ENCODE measurements around the gene KSR2. TPM values are rescaled to one million over a fixed set of nuclear protein-coding genes. Genes with fewer than 3 reads are reported as not detected.
A peak's percentile ranks its signal among the peaks of the same experiment; 100 is the strongest.

Gene KSR2
- total RNA-seq, 1 experiment from 2014 or later = 1.3 TPM

DNA sequence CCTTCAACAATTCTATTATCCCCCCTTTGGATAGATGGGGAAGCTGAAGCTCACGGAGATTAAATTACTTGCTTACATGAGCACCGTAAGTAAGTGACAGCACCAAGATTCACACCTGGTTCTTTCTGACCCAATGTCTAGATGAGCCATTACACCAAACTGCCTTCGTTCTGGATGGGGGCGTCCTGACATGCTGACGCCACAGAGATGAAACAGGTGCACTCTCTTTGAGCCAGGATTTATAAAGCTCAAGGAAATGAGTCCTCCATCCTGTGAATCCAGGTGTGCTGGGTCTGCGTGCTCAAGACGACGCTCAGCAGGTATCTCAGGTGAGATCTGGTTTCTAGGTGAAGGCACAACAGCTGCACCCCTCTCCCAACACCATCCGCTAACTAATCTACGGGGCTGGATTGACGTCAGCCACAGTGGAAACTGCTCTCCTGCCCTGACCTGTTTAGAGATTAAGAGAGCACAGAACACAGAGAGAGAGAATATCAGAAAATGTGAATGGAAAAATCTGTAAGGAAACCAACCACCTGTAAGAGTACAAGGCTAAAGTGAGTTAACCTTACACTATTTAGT is 61.6 kb downstream of the KSR2 start:
- no peaks in the 10 kb centered on the region; the same call in 1 of the 2 replicates for H3K4me1 ChIP-seq (ENCODE audit: insufficient read depth, low read length)
- H2BK12ac ChIP-seq (ENCODE audit: insufficient read length, low read depth, low read length) = no peak overlapping the region
- no peak overlapping the region for H3K56ac ChIP-seq (ENCODE audit: insufficient read length, low read depth, low read length)
- peaks cover 0 to 3% of the 10 kb centered on the region in 2 experiments; a peak in 2 of 5 replicates for H3K9me3 Mint-ChIP-seq
- no peak overlapping the region for H3K4me3 Mint-ChIP-seq
- no peak overlapping the region for H2BK20ac ChIP-seq (ENCODE audit: low read depth, low read length, poor library complexity, severe bottlenecking)
- H2AFZ ChIP-seq (ENCODE audit: low read length) = no peak overlapping the region
- H3K14ac ChIP-seq (ENCODE audit: insufficient read depth, low read length) = no peak overlapping the region
- H3K27me3 Mint-ChIP-seq (ENCODE audit: low read depth) = no peaks in the 10 kb centered on the region; the same call in 1 of the 2 replicates
- H3K27ac ChIP-seq (ENCODE audit: insufficient read length, low read depth, low read length) = no peak overlapping the region
- no peaks in the 10 kb centered on the region for H3K79me1 ChIP-seq (ENCODE audit: insufficient read depth, low read depth, low read length, poor library complexity, severe bottlenecking)
- H3K27me3 ChIP-seq (ENCODE audit: insufficient read depth, low read length) = no peaks in the 10 kb centered on the region
- TF ChIP-seq, protein P1, sequence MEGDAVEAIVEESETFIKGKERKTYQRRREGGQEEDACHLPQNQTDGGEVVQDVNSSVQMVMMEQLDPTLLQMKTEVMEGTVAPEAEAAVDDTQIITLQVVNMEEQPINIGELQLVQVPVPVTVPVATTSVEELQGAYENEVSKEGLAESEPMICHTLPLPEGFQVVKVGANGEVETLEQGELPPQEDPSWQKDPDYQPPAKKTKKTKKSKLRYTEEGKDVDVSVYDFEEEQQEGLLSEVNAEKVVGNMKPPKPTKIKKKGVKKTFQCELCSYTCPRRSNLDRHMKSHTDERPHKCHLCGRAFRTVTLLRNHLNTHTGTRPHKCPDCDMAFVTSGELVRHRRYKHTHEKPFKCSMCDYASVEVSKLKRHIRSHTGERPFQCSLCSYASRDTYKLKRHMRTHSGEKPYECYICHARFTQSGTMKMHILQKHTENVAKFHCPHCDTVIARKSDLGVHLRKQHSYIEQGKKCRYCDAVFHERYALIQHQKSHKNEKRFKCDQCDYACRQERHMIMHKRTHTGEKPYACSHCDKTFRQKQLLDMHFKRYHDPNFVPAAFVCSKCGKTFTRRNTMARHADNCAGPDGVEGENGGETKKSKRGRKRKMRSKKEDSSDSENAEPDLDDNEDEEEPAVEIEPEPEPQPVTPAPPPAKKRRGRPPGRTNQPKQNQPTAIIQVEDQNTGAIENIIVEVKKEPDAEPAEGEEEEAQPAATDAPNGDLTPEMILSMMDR (conservative IDR thresholded peaks at IDR 0.05) = peak; percentile 45
- H3K27ac Mint-ChIP-seq = no peak overlapping the region
- no peak overlapping the region for H3K18ac ChIP-seq (ENCODE audit: insufficient read length, low read depth, low read length)
- no peak overlapping the region for H3K23ac ChIP-seq (ENCODE audit: insufficient read length, low read depth, low read length)
- H3K4me2 ChIP-seq (ENCODE audit: insufficient read depth, insufficient read length, low read length) = no peak overlapping the region
- no peaks in the 10 kb centered on the region for H3K79me2 ChIP-seq (ENCODE audit: insufficient read depth, low read length)
- no peak overlapping the region for H2AK5ac ChIP-seq (ENCODE audit: insufficient read length, low read length)
- H3K23me2 ChIP-seq (ENCODE audit: insufficient read length, low read depth, low read length, poor library complexity, severe bottlenecking) = no peaks in the 10 kb centered on the region
- no peak overlapping the region for H3T11ph ChIP-seq (ENCODE audit: low read length)
- H4K20me1 ChIP-seq (ENCODE audit: control insufficient read depth, insufficient read depth, insufficient read length) = no peaks in the 10 kb centered on the region
- no peak overlapping the region for H3K4ac ChIP-seq (ENCODE audit: low read depth, low read length)
- no peak overlapping the region for H2BK15ac ChIP-seq (ENCODE audit: low read depth, low read length)
- H2BK5ac ChIP-seq (ENCODE audit: insufficient read length, low read length) = no peak overlapping the region
- H4K8ac ChIP-seq (replicated peaks; ENCODE audit: insufficient read length, low read depth, low read length) = no peak overlapping the region
- DNase-seq = peak; percentile 43
- H4K91ac ChIP-seq (ENCODE audit: insufficient read length, low read depth, low read length) = no peak overlapping the region
- H2BK120ac ChIP-seq (ENCODE audit: low read depth, low read length, poor library complexity, severe bottlenecking) = no peak overlapping the region
- WGBS (ENCODE audit: extremely low coverage, insufficient read length, low lambda C conversion rate) = no CpG with 5 or more reads among the region's 11 CpGs
- H3K4me1 Mint-ChIP-seq = peaks cover 4% of the 10 kb centered on the region in 2 experiments; a peak in 3 of 4 replicates
- no peaks in the 10 kb centered on the region for H3K9me3 ChIP-seq (ENCODE audit: control insufficient read depth, low read depth, low read length)
- H3K36me3 Mint-ChIP-seq (ENCODE audit: insufficient read depth in 1 of 3, low read depth in 3 of 3) = peaks cover 0 to 5% (median 0%) of the 10 kb centered on the region in 3 experiments; a peak in 2 of 7 replicates
- H3K9ac ChIP-seq (ENCODE audit: extremely low read depth, insufficient read length, low read length) = no peak overlapping the region
- no peak overlapping the region for H4K5ac ChIP-seq (ENCODE audit: insufficient read length, low read depth, low read length)

Data from H9 (cell line).